Heart left ventricle (tissue), 16 donors: Measurements from ENCODE around the gene NGEF. TPM values are rescaled to one million over a fixed set of nuclear protein-coding genes. Genes with fewer than 3 reads are reported as not detected.

Experiments used
- ATAC-seq, 4 donors: fragments of 200-7000 bp; cut with Tn5 transposase; one replicate each; pipeline ENCODE4 v1.9.1; 2020 to 2022; ENCODE audit warnings: moderate library complexity in 4 of 4, mild to moderate bottlenecking in 3 of 4, moderate number of reproducible peaks in 1 of 4
- DNase-seq, 5 donors: peaks; one replicate each; pipeline ENCODE4 v3.0.0-alpha.2; 2020
- H3K27ac ChIP-seq, 12 donors: fragments of 200-600 bp; sonication (generic) in 4 of 12; one replicate each; pipeline versions ENCODE4 v1.5.0 to v1.8.0; 2016 to 2022; ENCODE audit warnings: mild to moderate bottlenecking in 2 of 12
- H3K27me3 ChIP-seq, 9 donors: fragments of 200-600 bp; sonication (generic) in 2 of 9; one replicate each; pipeline versions ENCODE4 v1.5.1 to v1.8.0; 2016 to 2022; ENCODE audit warnings: mild to moderate bottlenecking in 3 of 9
- H3K36me3 ChIP-seq, 9 donors: fragments of 200-600 bp; sonication (generic) in 2 of 9; one replicate each; pipeline versions ENCODE4 v1.5.0 to v1.8.0; 2018 to 2022; ENCODE audit warnings: mild to moderate bottlenecking in 2 of 9
- H3K4me1 ChIP-seq, 12 donors: fragments of 200-600 bp; sonication (generic) in 4 of 12; one replicate each; pipeline versions ENCODE4 v1.5.0 to v1.8.0; 2016 to 2022; ENCODE audit warnings: mild to moderate bottlenecking in 3 of 12
- H3K4me3 ChIP-seq, 12 donors: fragments of 200-600 bp; sonication (generic) in 4 of 12; one replicate each; pipeline versions ENCODE4 v1.5.0 to v1.8.0; 2017 to 2022; ENCODE audit warnings: mild to moderate bottlenecking in 9 of 12, moderate library complexity in 4 of 12
- H3K9me3 ChIP-seq, 12 donors: fragments of 200-600 bp; sonication (generic) in 4 of 12; one replicate each; pipeline versions ENCODE4 v1.5.0 to v1.8.0; 2016 to 2022; ENCODE audit warnings: mild to moderate bottlenecking in 1 of 12
- POLR2A ChIP-seq, 2 donors: fragments of 450-650 bp; IDR thresholded peaks; one replicate each; pipeline ENCODE4 v1.6.1; 2017; ENCODE audit warnings: antibody characterized with exemption in 2 of 2, mild to moderate bottlenecking in 2 of 2, moderate library complexity in 2 of 2
- WGBS, 4 donors: extraction: QIAGEN DNeasy Blood & Tissue Kit in 2 of 4; methylation state at CpG; one replicate each; pipeline versions ENCODE4 v1.1.5 to v1.1.7; 2013 to 2018; 5-methylcytosine and 5-hydroxymethylcytosine counted together
- intact Hi-C, 10 donors: fragments of 100-400 bp; cut with DNase I; formaldehyde crosslinking; loops; one replicate each; pipeline versions ENCODE4 v1.11.1 to v1.14.2; 2022
- polyA plus RNA-seq, 2 donors: library from polyadenylated mRNA; stranded (reverse); fragments of 200-250 nt; gene quantifications; one replicate each; pipeline ENCODE4 v1.2.3, GENCODE V29; 2013
- total RNA-seq, 9 donors: library from RNA; depleted of rRNA in 2 of 9; stranded (reverse); fragments of >200 nt in 2 of 9; fragmentation: NEBNext Ultra II Directional in 3 of 9; extraction: Animal tissue kit (Norgen Biotek cat#: 25700) in 3 of 9; gene quantifications; one replicate each; pipeline versions ENCODE4 v1.1.0 to v1.2.4, GENCODE V29; 2016 to 2023
- TF ChIP-seq, protein P1 (sequence below), 12 donors: fragments of 200-600 bp; sonication (generic) in 4 of 12; IDR thresholded peaks; one replicate each; pipeline versions ENCODE4 v1.5.0 to v1.8.0; 2018 to 2022; ENCODE audit warnings: antibody characterized with exemption in 12 of 12, mild to moderate bottlenecking in 5 of 12
- donor health status: ischemic (EF 13 %, LVEDD 7.1; RV severe dilation, severe dysfunction).
- donor health status: healthy with polysubstance abuse.
- donor health status: DM: no; HTN: yes; CAD: no.
- donor health status: DM: no; HTN: no; CAD: no.
- donor health status: ischemic (EF 25% LVEDD 6.9; RV normal size, moderate dysfunction).
- donor health status: ischemic (EF 25% LVEDD 5.7; RV mildly dilated, moderate dysfunction).
- donor health status: healthy.
- donor health status: DM: yes; HTN: yes; CAD: no.
- donor health status: ischemic (EF 35%, LVEDD 5.7; RV mildly dilated, moderate dysfunction).
- donor health status: nonischemic (EF 11% LVEDD 7.7; RV severe dilation, severe dysfunction).
- donor health status: DM: yes; HTN: yes; CAD: no.
- donor health status: PGD.
- donor health status: ischemic (EF 29% LVEDD 5.4; RV normal size, mild dysfunction).
- donor health status: nonischemic (EF 23%, LVEDD 6.1; RV moderate dilation, normal function).

The NGEF gene
- total and polyA plus RNA-seq, 11 donors = 0.15 to 0.62 (median 0.42) TPM; not detected in 4

DNA sequence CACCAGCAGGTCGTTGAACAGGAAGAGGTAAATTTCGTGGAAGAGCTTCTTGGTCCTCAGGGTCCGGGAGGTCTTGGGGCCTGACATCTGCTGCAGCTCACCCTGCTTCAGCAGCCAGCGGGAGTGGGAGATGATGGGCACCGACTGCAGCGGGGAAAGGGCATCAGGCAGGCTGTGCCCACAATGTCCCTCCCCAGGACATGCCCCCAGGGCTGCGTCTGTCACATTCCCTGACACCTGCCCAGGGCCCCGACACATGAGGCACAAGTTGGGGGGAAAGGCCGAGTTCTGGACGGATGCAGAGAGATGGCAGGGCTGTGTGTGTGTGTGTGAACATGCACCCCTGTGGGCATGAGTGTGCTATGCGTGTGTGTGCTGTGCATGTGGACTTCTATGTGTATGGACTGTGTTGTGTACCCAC lies 129.0 kb downstream of the NGEF start:
- no peak for DNase-seq
- Histone ChIP-seq H3K9me3 (no peaks in the 10 kb centered on the region), H3K27ac (no peak overlapping the region), H3K4me1 (no peaks in the 10 kb centered on the region), H3K4me3 (no peak overlapping the region), H3K36me3 (no peaks in the 10 kb centered on the region), H3K27me3 (peaks cover 0 to 10% (median 0%) of the 10 kb centered on the region in 9 donors)
- intact Hi-C loops = loop anchor here in 1 of 10 donors (10.0 kb wide), 1 partner anchor 141 kb away; no protein-coding TSS in a partner anchor
- no peak for TF ChIP-seq POLR2A (IDR thresholded peaks at IDR 0.05)
- TF ChIP-seq, protein P1, sequence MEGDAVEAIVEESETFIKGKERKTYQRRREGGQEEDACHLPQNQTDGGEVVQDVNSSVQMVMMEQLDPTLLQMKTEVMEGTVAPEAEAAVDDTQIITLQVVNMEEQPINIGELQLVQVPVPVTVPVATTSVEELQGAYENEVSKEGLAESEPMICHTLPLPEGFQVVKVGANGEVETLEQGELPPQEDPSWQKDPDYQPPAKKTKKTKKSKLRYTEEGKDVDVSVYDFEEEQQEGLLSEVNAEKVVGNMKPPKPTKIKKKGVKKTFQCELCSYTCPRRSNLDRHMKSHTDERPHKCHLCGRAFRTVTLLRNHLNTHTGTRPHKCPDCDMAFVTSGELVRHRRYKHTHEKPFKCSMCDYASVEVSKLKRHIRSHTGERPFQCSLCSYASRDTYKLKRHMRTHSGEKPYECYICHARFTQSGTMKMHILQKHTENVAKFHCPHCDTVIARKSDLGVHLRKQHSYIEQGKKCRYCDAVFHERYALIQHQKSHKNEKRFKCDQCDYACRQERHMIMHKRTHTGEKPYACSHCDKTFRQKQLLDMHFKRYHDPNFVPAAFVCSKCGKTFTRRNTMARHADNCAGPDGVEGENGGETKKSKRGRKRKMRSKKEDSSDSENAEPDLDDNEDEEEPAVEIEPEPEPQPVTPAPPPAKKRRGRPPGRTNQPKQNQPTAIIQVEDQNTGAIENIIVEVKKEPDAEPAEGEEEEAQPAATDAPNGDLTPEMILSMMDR (IDR thresholded peaks at IDR 0.05) = no peak
- ATAC-seq = no peak
- WGBS, 4 donors = 78 to 82% (median 80%) methylated on average over 8 to 11 of the region's 11 CpGs

DNA sequence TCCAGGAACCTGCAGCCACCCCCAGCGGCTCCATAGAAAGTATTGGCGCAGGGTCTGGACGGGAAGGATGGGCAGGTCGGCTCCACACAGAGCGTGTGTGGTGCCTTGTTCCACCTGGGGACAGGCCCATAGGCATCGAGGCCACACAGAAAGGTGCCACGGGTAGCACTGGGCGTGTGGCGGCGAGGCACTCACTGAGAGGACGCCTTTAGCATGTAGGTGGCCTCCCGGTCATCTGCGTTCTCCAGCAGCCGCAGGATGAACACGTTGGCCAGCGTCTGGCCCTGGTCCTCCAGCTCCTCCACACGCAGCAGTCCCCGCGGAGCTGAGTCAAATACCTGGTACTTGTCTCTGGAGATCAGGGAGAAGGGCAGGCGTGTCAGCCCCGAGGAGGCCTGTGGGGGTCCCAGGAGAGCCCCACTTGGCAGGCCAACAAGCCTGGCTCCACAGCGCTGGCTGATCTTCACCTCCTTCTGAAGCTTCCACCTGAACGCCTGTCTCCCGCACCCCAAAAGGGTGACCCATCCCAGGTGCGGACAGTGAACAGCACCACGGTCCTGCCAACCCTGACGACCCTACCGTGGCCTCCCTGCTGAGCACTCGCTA lies 129.8 kb downstream of the NGEF start:
- intact Hi-C loops = loop anchor here in 1 of 10 donors (10.0 kb wide), 1 partner anchor 142 kb away; no protein-coding TSS in a partner anchor
- no peak for ATAC-seq
- Histone ChIP-seq H3K27me3 (peaks cover 0 to 10% (median 0%) of the 10 kb centered on the region in 9 donors), H3K4me3 (no peak overlapping the region), H3K9me3 (no peaks in the 10 kb centered on the region), H3K4me1 (no peaks in the 10 kb centered on the region), H3K36me3 (no peaks in the 10 kb centered on the region), H3K27ac (no peak overlapping the region)
- TF ChIP-seq, protein P1 (IDR thresholded peaks at IDR 0.05) = no peak
- TF ChIP-seq POLR2A (IDR thresholded peaks at IDR 0.05) = no peak
- WGBS, 4 donors = 87 to 91% (median 90%) methylated on average over 27 to 29 of the region's 29 CpGs
- DNase-seq = no peak

DNA sequence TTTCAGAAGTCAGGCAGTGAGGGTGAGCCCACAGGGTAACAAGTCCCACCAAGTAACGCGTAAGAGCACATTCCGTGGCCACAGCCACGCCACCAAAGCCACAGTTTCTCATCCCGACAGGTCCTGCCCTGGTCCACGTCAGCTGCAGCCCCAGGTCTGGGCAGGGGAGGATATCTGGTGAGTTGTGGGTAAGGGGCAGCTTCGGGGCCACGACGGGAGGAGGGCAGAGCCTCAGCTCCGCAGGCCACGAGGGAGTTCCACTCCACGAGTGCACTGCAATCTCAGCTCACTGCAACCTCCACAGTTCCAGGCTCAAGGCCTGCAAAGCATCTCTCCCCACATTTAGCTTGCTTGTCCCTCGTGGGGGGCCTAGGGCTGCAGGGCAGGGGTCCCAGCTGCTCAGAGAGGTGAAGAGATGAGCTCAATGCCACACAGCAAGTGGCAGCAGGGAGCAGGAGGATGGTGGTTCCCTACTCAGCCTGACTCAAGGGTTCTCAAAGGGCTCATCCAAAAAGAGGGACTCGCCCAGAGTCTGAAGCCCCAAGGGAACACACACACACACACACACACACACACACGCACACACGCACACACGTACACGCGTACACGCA lies 130.4 kb downstream of the NGEF start:
- Histone ChIP-seq H3K27me3 (peaks cover 0 to 9% (median 0%) of the 10 kb centered on the region in 9 donors), H3K9me3 (no peaks in the 10 kb centered on the region), H3K4me1 (no peaks in the 10 kb centered on the region), H3K4me3 (no peak overlapping the region), H3K36me3 (no peaks in the 10 kb centered on the region), H3K27ac (no peak overlapping the region)
- intact Hi-C loops = loop anchor here in 1 of 10 donors (10.0 kb wide), 1 partner anchor 142 kb away; no protein-coding TSS in a partner anchor
- 85 to 92% (median 91%) methylated on average over 18 to 20 of the region's 20 CpGs for WGBS, 4 donors
- no peak for ATAC-seq
- TF ChIP-seq, protein P1 (IDR thresholded peaks at IDR 0.05) = no peak
- TF ChIP-seq POLR2A (IDR thresholded peaks at IDR 0.05) = no peak
- DNase-seq = no peak

DNA sequence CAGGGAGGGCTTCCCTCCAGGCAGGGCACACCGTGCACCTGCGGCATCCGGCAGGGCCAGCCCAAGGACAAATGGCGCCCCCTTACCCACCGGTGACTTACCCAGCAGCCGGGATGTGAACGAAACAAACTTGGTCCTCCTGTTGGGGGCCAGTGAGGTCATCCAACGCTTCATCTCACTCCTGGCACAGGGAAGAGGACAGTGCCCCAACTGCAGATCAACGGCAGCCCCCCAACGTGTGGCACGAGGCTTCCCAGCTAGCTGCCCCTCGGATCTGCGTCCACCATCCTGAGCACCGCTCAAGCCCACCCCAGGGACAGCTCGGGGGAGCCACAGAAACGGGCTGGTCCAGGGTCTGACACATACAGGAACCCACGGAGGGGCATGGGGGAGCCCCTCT lies 131.0 kb downstream of the NGEF start:
- H3K4me3 ChIP-seq = no peak overlapping the region
- intact Hi-C loops = loop anchor here in 1 of 10 donors (10.0 kb wide), 1 partner anchor 143 kb away; no protein-coding TSS in a partner anchor
- H3K27me3 ChIP-seq = peaks cover 0 to 7% (median under 1%) of the 10 kb centered on the region in 9 donors
- WGBS, 4 donors = 80 to 93% (median 86%) methylated on average over 9 to 17 of the region's 17 CpGs
- H3K4me1 ChIP-seq = peaks cover 0 to 1% (median 0%) of the 10 kb centered on the region in 12 donors
- TF ChIP-seq, protein P1 (IDR thresholded peaks at IDR 0.05) = no peak
- TF ChIP-seq POLR2A (IDR thresholded peaks at IDR 0.05) = no peak
- ATAC-seq (no peak), DNase-seq (no peak)
- H3K9me3 ChIP-seq = no peaks in the 10 kb centered on the region
- no peak overlapping the region for H3K27ac ChIP-seq
- H3K36me3 ChIP-seq = no peaks in the 10 kb centered on the region
